Right atrium auricular region (tissue), 2 donors: Measurements from ENCODE around the gene NEU4. TPM values are rescaled to one million over a fixed set of nuclear protein-coding genes. Genes with fewer than 3 reads are reported as not detected.

ENCODE experiments used
- DNase-seq: peaks from one replicate; pipeline ENCODE4 v3.0.0-alpha.2; 2019; ENCODE audit warnings: low spot score
- H3K27ac ChIP-seq, 2 donors: fragments of 200-600 bp; sonication (generic); 1 replicate in 1 of 2; 2 replicates in 1 of 2; pipeline ENCODE4 v1.5.1; 2016 to 2019
- H3K27me3 ChIP-seq, 2 donors: fragments of 200-600 bp; sonication (generic); one replicate each; pipeline versions ENCODE4 v1.5.1 to v1.6.0; 2017 to 2019
- H3K36me3 ChIP-seq: fragments of 200-600 bp; sonication (generic); one replicate; pipeline ENCODE4 v1.5.1; 2016
- H3K4me1 ChIP-seq, 2 donors: fragments of 200-600 bp; sonication (generic); one replicate each; pipeline versions ENCODE4 v1.5.1 to v1.6.0; 2017 to 2019
- H3K4me3 ChIP-seq, 2 donors: fragments of 200-600 bp; sonication (generic); 1 replicate in 1 of 2; 2 replicates in 1 of 2; pipeline ENCODE4 v1.5.1; 2017 to 2019; ENCODE audit warnings: mild to moderate bottlenecking in 1 of 2, moderate library complexity in 1 of 2
- H3K9me3 ChIP-seq, 2 donors: fragments of 200-600 bp; sonication (generic); one replicate each; pipeline ENCODE4 v1.5.1; 2019
- total RNA-seq, 2 donors: library from RNA; depleted of rRNA; stranded (reverse); fragments of >200 nt; gene quantifications; one replicate each; pipeline ENCODE4 v1.1.0, GENCODE V29; 2016
- TF ChIP-seq, protein P1 (sequence below), 2 donors: fragments of 200-600 bp; sonication (generic); IDR thresholded peaks; one replicate each; pipeline ENCODE4 v1.5.1; 2019; ENCODE audit warnings: antibody characterized with exemption in 2 of 2

NEU4 gene
- total RNA-seq, 2 donors from 2014 or later, result 0.31 TPM; not detected in 1

DNA sequence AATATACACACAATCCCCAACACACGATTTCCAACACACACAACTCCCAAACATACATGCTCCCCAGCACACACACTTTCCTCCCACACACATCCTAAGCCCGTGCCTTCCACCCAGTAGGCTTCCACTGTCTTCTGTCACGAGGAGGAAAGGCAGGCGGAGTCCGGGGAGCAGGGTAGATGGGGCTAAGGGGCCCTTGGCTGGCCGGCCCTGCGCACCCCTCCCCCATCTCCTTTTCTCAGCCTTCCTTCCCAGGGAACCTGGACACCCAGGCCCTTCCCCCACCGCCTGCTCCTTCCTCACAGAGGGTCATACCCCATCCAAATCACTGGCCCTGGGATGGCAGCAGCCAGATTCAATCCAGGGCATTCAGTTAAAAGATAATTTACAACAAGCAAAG is 53.1 kb downstream of the NEU4 start:
- DNase-seq, result no peak
- H3K4me1 ChIP-seq, result peaks cover 0 to 24% of the 10 kb centered on the region in 2 donors
- no peak overlapping the region for H3K27ac ChIP-seq
- H3K36me3 ChIP-seq, result no peaks in the 10 kb centered on the region
- H3K9me3 ChIP-seq, result no peaks in the 10 kb centered on the region
- H3K4me3 ChIP-seq, result no peak overlapping the region
- H3K27me3 ChIP-seq, result peaks cover 6 to 16% of the 10 kb centered on the region in 2 donors
- TF ChIP-seq, protein P1, sequence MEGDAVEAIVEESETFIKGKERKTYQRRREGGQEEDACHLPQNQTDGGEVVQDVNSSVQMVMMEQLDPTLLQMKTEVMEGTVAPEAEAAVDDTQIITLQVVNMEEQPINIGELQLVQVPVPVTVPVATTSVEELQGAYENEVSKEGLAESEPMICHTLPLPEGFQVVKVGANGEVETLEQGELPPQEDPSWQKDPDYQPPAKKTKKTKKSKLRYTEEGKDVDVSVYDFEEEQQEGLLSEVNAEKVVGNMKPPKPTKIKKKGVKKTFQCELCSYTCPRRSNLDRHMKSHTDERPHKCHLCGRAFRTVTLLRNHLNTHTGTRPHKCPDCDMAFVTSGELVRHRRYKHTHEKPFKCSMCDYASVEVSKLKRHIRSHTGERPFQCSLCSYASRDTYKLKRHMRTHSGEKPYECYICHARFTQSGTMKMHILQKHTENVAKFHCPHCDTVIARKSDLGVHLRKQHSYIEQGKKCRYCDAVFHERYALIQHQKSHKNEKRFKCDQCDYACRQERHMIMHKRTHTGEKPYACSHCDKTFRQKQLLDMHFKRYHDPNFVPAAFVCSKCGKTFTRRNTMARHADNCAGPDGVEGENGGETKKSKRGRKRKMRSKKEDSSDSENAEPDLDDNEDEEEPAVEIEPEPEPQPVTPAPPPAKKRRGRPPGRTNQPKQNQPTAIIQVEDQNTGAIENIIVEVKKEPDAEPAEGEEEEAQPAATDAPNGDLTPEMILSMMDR (IDR thresholded peaks at IDR 0.05), result no peak

DNA sequence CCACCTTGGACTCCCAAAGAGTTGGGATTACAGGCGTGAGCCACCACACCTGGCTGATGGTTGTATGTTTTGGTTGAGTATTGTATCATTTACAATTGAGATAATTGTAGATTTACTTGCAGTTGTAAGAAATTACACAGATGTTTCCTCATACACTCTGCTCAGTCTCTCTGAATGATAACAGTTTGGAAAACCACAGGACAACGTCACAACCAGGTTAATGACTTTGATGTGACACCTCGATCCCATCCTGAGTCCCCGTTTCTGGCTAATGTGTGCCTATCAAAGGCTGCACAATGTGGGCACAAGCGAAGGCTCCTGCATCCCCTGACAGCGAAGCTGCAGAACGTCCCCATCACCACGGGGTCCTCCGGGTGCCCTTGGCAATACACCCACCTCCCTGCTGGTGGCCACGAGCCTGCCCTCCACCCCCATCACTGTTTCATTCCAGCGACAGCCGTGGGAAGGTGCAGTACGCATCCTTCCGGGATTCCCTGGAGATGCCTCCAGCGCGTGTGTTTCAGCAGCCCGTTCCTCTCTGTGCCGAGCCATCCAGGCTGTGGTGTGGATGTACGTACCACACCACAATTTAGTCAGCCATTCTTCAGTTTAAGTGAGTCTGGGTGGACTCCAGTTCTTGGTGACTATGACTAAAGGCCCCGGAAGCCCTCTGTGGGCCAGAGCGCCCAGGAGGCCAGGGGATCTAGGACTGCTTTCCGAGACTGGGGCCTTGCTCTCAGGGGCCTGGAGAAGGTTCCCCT is 54.0 kb downstream of the NEU4 start:
- H3K4me3 ChIP-seq, result no peak overlapping the region
- H3K27me3 ChIP-seq, result peaks cover 6 to 17% of the 10 kb centered on the region in 2 donors
- no peak for DNase-seq

DNA sequence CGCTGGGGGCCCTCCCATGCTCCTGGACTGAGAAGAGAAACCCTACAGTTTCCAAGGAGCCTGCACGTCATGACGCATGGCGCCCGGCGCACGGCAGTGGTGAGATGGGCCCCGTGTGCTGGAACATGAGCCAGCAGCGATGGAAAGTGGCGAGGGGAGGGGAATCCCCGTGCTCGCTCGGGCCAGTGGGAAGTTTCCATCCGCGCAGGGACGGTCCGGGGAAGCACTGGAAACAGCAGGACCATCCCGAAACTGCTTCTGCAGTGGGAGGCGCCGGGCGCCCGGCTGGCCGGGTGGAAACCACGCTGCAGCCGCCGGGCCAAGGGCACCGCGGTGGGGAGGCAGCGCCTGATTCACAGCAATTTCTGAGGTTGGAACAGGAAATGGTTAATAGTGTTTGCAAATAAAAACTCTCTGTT is 54.6 kb downstream of the NEU4 start:
- peaks cover 6 to 17% of the 10 kb centered on the region in 2 donors for H3K27me3 ChIP-seq

More for the DNA sequence above, 54.0 kb downstream of the NEU4 start:
- Histone ChIP-seq H3K36me3 (no peaks in the 10 kb centered on the region), H3K4me1 (peaks cover 0 to 24% of the 10 kb centered on the region in 2 donors), H3K27ac (no peak overlapping the region), H3K9me3 (no peaks in the 10 kb centered on the region)
- TF ChIP-seq, protein P1 (IDR thresholded peaks at IDR 0.05), result no peak

DNA sequence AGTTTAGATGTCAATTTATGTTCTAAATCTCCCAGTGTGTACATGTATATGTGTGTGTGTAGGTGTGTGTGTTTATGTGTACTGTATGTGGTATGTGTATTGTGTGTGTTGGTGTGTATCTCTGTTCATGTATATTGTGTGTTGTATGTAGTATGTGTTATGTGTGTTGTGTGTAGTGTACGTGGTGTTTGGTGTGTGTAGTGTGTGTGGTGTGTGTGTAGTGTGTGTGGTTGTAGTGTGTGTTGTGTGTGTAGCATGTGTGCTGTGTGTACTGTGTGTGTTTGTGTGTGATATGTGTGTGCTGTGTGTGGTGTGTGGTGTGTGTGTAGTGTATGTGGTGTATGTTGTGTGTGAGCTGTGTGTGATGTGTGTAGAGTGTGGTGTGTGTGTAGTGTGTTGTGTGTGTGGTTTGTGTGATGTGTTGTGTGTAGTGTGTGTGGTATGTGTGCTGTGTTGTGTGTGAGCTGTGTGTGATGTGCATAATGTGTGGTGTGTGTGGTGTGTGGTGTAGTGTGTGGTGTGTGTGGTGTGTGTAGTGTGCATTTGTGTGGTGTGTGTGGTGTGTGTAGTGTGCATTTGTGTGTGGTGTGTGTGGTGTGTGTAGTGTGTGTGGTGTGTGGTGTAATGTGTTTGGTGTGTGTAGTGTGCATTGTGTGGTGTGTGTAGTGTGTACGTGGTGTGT is 55.3 kb downstream of the NEU4 start:
- TF ChIP-seq, protein P1 (IDR thresholded peaks at IDR 0.05), result no peak
- Histone ChIP-seq H3K36me3 (no peaks in the 10 kb centered on the region), H3K4me3 (no peak overlapping the region), H3K4me1 (peaks cover 0 to 15% of the 10 kb centered on the region in 2 donors), H3K27me3 (peaks cover 6 to 17% of the 10 kb centered on the region in 2 donors), H3K27ac (no peak overlapping the region), H3K9me3 (no peaks in the 10 kb centered on the region)
- no peak for DNase-seq

More for the DNA sequence above, 54.6 kb downstream of the NEU4 start:
- H3K4me1 ChIP-seq, result peaks cover 0 to 22% of the 10 kb centered on the region in 2 donors
- DNase-seq, result no peak
- TF ChIP-seq, protein P1 (IDR thresholded peaks at IDR 0.05), result no peak
- no peaks in the 10 kb centered on the region for H3K9me3 ChIP-seq
- no peaks in the 10 kb centered on the region for H3K36me3 ChIP-seq
- H3K4me3 ChIP-seq, result no peak overlapping the region
- no peak overlapping the region for H3K27ac ChIP-seq

DNA sequence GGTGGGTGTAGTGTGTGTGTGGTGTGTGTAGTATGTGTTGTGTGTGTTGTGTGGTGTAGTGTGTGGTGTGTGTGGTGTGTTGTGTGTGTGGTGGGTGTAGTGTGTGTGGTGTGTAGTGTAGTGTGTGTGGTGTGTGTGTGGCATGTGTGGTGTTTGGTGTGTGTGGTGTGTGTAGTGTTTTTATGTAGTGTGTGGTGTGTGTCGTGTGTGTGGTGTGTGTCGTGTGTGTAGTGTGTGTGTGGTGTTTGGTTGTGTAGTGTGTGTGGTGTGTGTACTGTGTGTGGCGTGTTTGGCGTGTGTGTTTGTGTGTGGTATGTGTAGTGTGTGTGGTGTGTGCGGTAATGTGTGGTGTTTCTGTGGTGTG is 55.8 kb downstream of the NEU4 start:
- no peaks in the 10 kb centered on the region for H3K36me3 ChIP-seq

More for the DNA sequence above, 55.8 kb downstream of the NEU4 start:
- peaks cover 0 to 11% of the 10 kb centered on the region in 2 donors for H3K4me1 ChIP-seq
- no peak overlapping the region for H3K4me3 ChIP-seq
- no peak overlapping the region for H3K27ac ChIP-seq
- H3K9me3 ChIP-seq, result no peaks in the 10 kb centered on the region
- DNase-seq, result no peak
- H3K27me3 ChIP-seq, result peaks cover 6 to 17% of the 10 kb centered on the region in 2 donors
- TF ChIP-seq, protein P1 (IDR thresholded peaks at IDR 0.05), result no peak
